Keratinocyte (primary cell): ENCODE data around the gene CUL1.

Experiments used
- CTCF ChIP-seq, 3 experiments: IDR thresholded peaks in 1 of 3; conservative IDR thresholded peaks in 1 of 3; optimal IDR thresholded peaks in 1 of 3; 2 replicates in 2 of 3; 3 replicates in 1 of 3; pipeline versions ENCODE3 to v1.5.1; 2011; ENCODE audit warnings: low read length in 3 of 3, mild to moderate bottlenecking in 3 of 3, moderate library complexity in 2 of 3, control low read depth in 1 of 3, inconsistent platforms in 1 of 3; ENCODE audit not compliant: insufficient read depth in 2 of 3; ENCODE audit errors: extremely low read depth in 1 of 3
- EZH2 ChIP-seq: IDR thresholded peaks from one replicate; pipeline ENCODE4 v1.6.1; 2012; ENCODE audit warnings: inconsistent platforms, mild to moderate bottlenecking, low read length, moderate library complexity

GRCh38 chr7:148774471-148774870, 75.8 kb downstream of the CUL1 start:
- TF ChIP-seq CTCF (optimal IDR thresholded peaks at IDR 0.05 in 1 of 3, IDR thresholded peaks at IDR 0.05 in 1 of 3, conservative IDR thresholded peaks at IDR 0.05 in 1 of 3; ENCODE audit: extremely low read depth in 1 of 3, insufficient read depth in 2 of 3, low read length in 3 of 3), result no peak
- no peak for TF ChIP-seq EZH2
